ENCODE results near the gene USP1.

The USP1 gene

DNA sequence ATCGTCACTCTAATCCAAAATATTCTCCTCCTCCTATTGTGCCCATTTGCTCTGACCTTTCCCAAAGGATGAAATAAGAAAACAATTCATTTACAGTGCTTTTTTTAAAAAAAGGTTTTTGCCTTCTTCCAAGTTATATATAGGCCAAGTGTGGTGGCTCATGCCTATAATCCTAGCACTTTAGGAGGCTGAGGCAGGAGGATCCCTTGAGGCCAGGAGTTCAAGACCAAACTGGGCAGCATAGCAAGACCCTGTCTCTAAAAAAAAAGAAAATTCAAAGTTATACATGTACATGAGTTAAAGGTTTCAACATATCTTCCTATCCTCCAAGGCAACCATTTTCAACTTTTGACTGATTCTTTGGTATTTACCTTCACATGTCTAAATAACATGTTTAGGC lies 10.1 kb upstream of the USP1 start:
- no peak for DNase-seq (ENCODE audit: low spot score)

DNA sequence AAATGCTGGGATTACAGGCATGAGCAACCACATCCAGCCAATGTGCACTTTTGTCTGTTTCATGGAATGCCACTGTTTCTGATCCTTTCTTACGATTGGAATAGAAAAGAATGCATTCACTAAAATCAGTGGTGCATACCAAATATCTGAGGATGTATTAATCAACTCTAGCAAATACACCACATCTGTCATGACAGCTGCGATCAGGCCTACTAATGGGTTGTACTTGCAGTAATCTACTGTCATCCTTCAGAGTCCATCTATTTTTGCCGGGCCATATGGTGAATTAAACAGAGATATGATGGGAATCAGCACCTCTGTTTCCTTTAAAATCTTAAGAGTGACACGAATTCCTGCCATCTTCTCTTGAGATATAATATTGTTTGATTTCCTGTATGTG lies 8.5 kb upstream of the USP1 start:
- no peak for DNase-seq (ENCODE audit: low spot score)

DNA sequence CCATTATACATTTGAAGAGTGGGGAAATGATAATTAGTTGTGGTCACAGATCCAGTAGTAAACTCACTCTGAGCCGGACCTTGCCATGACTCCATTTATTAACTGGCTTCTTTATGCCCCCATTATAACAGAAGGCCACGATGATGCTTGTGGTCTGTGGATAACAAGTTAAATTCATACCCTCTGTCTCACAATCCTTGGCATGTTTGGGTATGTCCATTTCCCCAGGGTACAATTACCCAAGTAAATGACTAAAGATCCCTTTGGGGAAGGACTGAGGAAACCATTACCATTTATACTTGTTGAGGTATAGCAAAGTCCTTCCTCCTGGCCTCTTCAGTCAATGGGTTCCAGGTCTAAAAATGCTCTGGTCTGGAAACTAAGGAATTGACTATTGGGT lies 7.3 kb upstream of the USP1 start:
- no peak for DNase-seq (ENCODE audit: low spot score)

DNA sequence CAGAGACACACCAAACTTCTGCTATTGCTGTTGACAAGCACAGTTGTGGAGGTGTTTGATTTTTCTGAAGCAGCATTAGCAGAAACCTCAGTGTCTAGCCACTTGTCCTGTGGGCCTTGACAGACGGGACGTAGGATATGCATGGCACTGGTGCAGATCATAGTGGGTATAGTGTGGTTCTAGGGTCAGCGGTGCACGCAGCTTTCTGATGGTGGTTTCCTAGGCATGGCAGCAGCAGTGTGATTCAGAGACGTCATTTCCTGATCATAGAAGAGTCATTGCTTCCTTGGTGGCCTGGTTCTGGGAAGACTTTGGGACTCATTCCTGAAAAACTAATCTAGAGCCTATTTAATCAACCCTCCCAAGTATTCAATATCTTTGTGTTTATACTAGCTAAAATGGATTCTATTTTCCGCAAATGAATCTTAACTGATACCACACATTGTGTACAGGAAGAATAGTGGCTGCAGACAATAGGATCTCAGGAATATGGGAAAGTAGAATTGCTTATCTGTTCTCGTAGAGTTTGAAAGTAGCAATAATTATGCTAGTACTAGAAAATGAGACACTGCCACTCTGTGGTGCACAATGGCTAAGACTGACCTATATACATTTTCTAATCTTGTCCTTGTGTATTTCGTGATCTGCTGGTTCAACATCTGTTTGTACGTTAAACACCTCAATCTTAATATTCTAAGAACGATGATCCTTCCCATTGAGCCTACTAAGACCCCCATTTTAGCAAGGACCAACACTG lies 2.8 kb upstream of the USP1 start:
- no peak for DNase-seq (ENCODE audit: low spot score)

DNA sequence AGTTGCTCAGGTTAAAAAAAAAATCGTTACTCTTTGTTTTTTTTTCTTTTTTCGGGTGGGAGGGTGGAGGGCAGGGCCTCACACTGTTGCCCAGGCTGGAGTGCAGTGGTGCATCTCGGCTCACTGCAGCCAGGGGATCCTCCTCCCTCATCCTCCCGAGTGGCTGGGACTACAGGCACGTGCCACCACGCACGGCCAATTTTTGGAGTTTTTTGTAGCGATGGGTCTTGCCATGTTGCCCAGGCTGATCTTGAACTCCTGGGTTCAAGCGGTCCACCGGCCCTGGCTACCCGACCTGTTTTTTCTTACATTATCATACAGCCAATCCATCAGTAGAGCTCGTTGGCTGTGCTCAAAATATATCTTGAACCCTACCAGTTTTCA lies 2.2 kb upstream of the USP1 start:
- no peak for DNase-seq (ENCODE audit: low spot score)

DNA sequence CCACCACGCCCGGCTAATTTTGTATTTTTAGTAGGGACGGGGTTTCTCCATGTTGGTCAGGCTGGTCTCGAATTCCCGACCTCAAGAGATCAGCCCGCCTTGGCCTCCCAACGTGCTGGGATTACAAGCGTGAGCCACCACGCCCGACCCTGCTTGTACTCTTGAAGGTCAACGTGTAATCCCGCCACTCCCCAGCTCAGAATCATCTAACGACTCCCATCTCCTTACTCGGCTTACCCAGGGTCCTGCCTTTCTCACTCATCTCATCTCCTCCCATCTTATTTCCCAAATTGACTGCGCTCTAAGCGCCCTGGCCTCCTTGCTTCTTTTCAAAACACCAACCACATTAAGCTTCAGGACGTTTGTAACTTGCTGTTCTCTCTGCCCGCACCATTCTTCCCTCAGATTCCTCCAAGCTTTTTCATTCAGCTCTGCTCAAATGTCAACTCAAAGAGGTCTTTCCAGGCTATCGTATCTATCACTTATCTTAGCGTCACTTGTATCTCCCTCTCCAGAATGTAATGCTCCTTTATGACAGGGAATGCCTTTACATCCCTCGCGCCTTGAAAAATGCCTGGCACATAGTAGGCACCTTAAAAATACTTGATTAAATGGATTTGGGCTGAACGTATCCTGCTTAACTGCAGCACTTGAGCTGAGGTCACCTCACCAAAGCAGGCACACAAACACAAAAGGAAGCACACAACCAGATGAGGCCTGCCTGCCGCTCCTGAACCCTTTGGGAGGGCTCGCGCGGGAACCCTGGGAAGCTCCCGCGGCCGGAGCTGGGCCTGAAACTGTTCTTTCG lies 1.4 kb upstream of the USP1 start:
- peak; percentile 57 for DNase-seq (ENCODE audit: low spot score)

DNA sequence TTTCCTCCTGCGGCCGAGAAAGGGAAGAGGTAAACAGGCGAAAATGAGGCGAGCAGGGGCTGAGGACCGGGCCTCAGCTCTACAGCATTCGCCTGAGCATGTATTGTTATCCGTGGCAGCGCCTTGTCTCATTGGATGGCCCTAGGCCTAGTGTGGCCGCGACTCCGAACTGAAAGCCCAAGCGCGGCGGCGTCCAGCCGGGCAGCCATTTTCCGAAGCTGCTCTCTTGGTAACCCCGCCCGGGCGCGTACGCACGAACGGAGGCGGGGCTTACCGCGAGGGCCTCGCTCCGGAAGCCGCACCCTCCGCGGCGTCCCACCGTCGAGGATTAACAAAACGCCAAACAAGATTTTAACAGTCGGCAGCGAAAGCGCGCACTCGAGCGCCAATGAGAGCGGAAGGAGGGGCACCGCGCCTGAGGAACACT lies 797 bp upstream of the USP1 start:
- DNase-seq (ENCODE audit: low spot score), result peak; percentile 95

DNA sequence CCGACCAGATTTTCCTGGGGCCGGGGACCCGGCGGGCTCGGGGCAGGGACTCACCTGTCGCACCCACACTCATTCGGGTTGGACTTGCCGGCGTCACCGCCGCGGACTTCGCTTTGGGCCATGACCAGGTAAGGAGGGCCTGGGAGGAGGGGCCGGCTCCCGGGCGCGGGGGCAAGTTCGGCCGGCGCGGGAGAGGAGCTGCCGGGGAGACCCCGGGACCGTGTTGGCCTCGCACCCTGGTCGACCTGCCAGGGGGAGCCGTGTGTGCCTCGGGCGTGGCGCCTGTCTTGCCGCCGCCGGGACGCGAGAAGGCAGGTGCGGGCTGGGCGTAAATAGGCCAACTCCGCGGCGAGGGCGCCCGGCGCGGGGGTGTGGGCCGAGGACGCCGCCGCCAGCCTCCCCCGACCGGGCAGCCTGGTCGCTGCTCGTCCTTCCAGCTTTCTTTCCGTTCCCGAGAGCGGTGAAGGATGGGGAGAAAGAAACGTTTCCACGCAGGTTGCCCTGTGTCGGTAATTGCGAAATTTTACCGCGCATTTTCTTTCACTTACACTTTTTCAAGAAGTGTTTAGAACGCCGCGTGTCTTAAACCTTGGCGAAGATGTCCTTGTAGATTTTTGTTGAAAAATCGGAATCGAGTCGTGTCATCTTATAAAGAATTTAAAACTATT lies 558 bp downstream of the USP1 start:
- DNase-seq (ENCODE audit: low spot score), result peak; percentile 16

DNA sequence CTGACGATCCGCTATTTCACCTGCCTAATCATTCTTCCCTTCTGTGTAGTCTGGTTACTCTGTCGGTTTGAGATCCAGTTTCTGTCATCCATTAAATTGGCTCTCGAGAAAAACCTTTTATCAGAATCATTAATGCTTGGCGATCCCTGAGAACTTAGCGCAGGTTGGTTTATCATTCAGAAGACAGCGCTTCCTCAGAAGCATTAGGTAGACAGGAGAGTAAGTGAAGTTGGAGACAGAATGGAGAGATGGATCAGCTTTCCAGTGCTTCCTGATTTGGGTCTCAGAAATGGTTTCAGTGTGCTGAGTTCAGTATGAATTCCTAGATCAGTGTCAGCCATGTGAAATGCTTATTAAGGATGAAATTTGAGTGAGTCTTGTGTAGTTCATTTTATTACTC lies 1.3 kb downstream of the USP1 start:
- DNase-seq (ENCODE audit: low spot score), result no peak

DNA sequence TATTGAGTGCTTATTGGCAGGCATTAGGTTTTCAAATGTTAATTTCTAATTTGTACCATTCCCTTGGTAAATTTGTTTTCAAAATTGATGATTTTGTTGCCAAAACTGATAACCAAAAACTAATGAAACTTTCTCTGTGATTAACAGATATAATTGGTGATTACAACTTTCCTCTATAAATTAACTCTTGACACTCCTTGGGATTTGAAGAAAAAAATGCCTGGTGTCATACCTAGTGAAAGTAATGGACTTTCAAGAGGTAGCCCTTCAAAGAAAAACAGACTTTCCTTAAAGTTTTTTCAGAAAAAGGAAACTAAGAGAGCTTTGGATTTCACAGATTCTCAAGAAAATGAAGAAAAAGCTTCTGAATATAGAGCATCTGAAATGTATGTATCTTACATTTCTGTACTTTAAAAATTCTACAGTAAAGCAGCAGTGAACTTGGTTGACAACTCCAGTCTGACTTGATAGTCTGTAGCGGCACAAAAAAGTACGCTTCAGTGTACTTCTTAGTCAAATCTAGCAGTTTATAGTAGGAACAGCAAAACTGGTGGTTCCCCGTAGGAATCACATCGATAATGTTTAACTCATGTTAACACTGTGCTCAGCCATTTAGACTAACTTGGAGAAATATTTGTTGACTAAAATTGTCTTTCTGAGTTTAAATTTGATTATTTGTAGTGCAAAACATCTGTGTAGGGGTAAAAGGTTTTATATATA lies 3.0 kb downstream of the USP1 start:
- no peak for DNase-seq (ENCODE audit: low spot score)

DNA sequence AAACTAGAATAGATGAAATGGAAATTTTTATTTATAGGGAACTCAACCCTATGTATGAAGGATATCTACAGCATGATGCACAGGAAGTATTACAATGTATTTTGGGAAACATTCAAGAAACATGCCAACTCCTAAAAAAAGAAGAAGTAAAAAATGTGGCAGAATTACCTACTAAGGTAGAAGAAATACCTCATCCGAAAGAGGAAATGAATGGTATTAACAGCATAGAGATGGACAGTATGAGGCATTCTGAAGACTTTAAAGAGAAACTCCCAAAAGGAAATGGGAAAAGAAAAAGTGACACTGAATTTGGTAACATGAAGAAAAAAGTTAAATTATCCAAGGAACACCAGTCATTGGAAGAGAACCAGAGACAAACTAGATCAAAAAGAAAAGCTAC lies 7.9 kb downstream of the USP1 start:
- no peak for DNase-seq (ENCODE audit: low spot score)

DNA sequence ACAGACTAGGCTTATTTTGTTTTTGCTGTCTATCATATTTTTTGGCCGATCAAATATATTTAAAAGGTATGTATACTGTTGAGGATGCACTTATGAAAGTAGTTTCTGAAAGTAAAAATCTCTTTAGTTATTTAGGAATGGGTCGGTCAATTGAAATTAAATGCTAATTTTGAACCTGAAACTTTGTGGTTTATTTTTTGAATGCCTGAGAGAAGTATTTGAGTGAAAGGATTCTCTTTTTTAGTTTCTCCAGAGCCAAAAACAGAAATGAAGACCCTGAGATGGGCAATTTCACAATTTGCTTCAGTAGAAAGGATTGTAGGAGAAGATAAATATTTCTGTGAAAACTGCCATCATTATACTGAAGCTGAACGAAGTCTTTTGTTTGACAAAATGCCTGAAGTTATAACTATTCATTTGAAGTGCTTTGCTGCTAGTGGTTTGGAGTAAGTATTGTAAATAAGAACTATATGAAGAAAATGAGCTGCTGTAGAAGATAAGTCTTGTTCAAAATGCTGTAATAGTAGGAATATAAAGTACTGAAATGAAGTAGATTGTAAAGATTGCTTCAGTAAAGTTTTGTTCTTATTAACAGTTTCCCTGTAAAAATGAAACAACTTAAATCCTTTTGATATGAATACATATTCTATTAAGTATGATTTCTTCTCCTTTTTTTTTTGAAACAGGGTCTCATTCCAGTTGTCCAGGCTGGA lies 11.5 kb downstream of the USP1 start:
- no peak for DNase-seq (ENCODE audit: low spot score)

DNA sequence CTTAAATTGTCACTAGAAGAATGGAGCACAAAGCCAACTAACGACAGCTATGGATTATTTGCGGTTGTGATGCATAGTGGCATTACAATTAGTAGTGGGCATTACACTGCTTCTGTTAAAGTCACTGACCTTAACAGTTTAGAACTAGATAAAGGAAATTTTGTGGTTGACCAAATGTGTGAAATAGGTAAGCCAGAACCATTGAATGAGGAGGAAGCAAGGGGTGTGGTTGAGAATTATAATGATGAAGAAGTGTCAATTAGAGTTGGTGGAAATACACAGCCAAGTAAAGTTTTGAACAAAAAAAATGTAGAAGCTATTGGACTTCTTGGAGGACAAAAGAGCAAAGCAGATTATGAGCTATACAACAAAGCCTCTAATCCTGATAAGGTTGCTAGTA lies 13.5 kb downstream of the USP1 start:
- DNase-seq (ENCODE audit: low spot score), result no peak

DNA sequence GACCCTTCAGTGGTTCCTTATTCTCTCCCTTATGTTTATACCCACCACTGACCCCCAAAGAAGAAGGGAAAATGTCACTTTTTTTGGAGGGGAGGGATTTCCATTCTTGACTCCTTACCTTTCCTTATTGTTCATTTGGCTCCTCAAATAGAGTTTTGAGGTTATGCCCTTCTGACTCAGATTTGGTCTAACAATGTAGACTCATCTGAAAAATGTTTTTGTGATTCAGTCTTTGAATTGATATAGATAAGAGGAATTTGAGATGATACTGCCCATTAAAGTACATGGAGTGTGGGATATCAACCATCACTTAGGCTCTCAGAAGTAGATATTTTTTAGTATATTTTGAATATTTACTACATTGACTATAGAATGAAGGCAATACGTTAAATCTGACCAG lies 16.1 kb downstream of the USP1 start:
- DNase-seq (ENCODE audit: low spot score), result peak; percentile 13

DNA sequence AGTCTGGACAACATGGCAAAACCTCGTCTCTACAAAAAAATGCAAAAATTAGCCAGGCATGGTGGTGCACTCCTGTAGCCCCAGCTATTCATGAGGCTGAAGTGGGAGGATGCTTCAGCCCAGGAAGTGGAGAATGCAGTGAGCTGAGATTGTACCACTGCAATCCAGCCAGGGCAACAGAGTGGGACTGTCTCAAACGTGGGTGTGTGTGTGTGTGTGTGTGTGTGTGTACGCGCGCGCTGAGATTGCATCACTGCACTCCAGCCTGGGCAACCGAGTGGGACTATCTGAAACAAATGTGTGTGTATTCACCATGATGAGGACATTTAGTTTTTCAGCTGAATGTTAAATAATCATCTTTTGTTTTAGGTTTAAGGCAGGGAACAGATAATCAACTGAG lies 21.1 kb downstream of the USP1 start:
- DNase-seq (ENCODE audit: low spot score), result no peak

DNA sequence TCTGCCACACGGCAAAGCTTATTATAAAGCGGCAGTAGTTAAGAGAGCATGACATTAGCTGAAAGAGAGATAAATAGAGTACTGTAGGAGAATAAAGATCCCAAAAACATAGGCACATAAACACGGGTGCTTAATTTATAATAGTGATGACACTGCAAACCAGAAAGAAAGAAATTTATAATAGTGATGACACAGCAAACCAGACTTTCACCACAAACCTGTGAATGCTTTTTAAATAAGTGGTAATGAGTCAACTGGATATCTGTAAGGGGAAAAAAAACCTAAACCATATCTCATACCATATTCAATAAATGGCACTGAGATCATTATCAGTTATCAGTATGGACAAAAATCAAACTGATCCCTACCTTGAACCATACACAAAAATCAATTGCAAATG lies 25.5 kb downstream of the USP1 start:
- no peak for DNase-seq (ENCODE audit: low spot score)

DNA sequence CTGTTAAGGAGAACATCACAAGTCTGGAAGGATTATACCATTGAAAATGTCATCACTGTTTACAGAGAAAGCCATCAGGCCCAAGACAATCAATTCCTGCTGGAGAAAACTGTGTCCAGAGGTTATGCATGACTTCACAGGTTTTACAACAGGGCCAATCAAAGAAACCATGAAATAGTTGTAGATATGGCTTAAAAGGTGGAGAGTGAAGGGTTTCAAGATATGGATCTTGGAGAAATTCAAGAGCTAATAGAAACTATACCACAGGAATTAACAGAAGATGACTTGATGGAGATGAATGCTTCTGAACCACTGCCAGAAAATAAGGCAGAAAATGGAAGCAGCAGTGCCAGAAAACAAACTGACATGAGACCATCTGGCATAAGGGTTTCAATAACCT lies 30.2 kb downstream of the USP1 start:
- DNase-seq (ENCODE audit: low spot score), result no peak

DNA sequence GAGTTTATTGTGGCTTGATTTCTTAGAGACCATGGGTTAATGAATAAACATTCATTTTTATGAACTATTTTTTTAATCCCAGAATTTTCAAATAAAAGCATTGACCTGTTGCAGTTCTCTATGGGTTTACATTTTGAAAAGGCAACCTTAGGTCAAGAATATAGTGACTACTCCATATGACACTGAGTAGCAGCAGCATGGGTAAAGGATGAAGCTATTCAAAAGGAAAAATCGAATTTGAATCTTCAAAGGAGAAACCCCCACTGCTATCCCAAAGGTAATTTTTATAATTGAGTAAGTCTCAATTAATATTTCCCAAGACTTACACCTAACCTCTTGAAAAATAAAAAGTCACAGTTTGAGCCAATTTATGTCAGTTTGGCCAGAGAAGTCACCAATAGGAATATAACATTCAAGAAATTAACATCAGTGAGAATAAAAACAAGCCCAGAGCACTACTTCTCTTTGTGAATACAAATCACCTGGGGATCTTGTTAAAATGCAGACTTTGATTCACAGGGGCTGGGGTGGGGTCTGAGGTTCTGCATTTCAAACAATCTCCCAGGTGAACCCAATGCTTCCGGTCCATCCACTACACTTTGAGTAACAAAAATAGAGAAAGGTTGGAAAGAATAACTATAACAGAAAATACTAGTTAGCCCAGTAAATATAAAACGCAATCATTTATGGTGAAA lies 39.8 kb downstream of the USP1 start:
- no peak for DNase-seq (ENCODE audit: low spot score)

DNA sequence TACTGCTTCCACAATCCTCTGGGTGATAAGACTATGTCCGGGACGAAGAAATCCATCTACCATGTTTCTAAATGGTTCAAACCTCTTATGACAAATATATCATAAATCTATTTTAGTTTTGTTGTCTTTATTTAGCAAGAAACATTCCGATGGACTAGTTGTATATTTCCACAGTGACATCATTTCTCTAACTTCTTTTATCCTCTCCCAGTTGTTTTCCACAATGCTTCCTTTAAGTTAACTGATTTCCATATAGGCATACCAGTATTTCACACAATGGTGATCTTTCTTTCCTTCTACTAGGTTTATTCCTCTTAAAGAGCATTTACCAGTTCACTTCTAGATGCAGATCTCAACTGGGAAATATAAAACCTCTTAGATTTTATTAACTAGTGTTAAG lies 44.8 kb downstream of the USP1 start:
- no peak for DNase-seq (ENCODE audit: low spot score)

DNA sequence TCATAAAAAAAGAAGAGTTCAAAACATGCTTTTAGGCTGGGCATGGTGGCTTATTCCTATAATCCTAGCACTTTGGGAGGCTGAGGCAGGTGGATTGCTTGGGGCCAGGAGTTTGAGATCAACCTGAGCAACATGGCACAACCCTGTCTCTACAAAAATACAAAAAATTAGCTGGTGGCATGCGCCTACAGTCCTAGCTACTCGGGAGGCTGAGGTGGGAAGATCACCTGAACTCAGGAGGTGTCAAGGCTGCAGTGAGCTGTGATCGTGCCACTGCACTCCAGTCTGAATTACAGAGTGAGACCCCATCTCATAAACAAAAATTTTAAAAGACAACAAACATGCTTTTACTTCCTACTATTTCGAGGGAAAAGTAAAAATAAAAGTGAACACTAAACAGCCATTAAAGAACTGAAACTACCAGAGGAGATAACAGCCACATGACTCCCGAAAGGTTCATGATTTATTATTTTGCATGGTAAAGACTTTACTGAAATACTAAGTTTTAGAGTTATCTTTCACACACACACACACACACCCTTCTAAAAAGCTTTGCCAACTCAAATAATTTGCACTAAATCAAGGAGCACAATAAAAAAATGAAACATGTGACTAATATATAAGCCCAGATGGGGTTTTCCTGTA lies 48.1 kb downstream of the USP1 start:
- no peak for DNase-seq (ENCODE audit: low spot score)

DNA sequence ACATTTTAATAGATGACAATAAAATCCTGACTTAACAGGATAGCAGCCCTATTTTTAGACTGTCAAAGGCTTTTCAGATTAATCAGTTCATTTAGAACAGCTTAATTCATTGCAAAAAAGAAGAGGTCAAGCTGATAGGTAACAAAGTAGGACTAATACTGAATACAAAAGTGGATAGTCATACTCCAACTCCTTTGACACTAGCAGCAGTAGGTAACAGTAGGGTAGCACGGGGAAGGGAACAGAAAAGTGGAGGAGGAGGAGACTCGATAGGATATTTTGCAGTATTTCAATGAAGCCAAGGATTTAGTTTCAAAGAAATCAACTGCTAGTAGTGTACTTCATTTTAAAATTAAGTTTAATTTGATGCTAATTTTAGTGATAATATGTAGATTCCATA lies 51.1 kb downstream of the USP1 start:
- no peak for DNase-seq (ENCODE audit: low spot score)

Data from AG20443 (cell line).